Lower leg skin (tissue), 4 donors: Measurements from ENCODE around the gene GPC1. TPM values are rescaled to one million over a fixed set of nuclear protein-coding genes. Genes with fewer than 3 reads are reported as not detected.

Experiments used
- DNase-seq, 2 donors: peaks; one replicate each; pipeline ENCODE4 v3.0.0-alpha.2; 2019; ENCODE audit warnings: low spot score in 2 of 2
- H3K4me3 ChIP-seq: fragments of 200-600 bp; sonication (generic); 2 replicates; pipeline ENCODE4 v1.5.1; 2017; ENCODE audit warnings: mild to moderate bottlenecking, low read depth; ENCODE audit not compliant: poor library complexity, severe bottlenecking
- CTCF ChIP-seq, 3 donors: fragments of 450-650 bp; IDR thresholded peaks; one replicate each; pipeline ENCODE4 v1.5.1; 2016; ENCODE audit warnings: antibody characterized with exemption in 3 of 3, mild to moderate bottlenecking in 3 of 3, moderate library complexity in 2 of 3
- POLR2A ChIP-seq, 2 donors: fragments of 450-650 bp; IDR thresholded peaks; one replicate each; pipeline ENCODE4 v1.6.1; 2016 to 2017; ENCODE audit warnings: antibody characterized with exemption in 2 of 2, mild to moderate bottlenecking in 1 of 2, moderate library complexity in 1 of 2
- WGBS, 2 donors: methylation state at CpG; one replicate each; pipeline ENCODE4 v1.1.5; 2018; 5-methylcytosine and 5-hydroxymethylcytosine counted together
- intact Hi-C: fragments of 100-400 bp; cut with DNase I; formaldehyde crosslinking; loops from one replicate; pipeline ENCODE4 v1.15.0; 2023; ENCODE audit warnings: low total_unique reads
- total RNA-seq, 4 donors: library from RNA; depleted of rRNA; stranded (reverse); fragments of >200 nt; gene quantifications; one replicate each; pipeline ENCODE4 v1.1.0, GENCODE V29; 2016

Gene GPC1
- total RNA-seq, 4 donors from 2014 or later, result 87.6 to 145 (median 114) TPM

- no peak overlapping the region for H3K4me3 ChIP-seq
- no peak for TF ChIP-seq POLR2A (IDR thresholded peaks at IDR 0.05)
- peak; percentile 21 to 83 for DNase-seq
- intact Hi-C loops, result no loop called here
- WGBS, 2 donors, result 73 to 77% methylated on average over 7 to 8 of the region's 22 CpGs
These were observed 27.9 kb downstream of the GPC1 start for GRCh38 chr2:240463274-240463865.

- no peak for TF ChIP-seq POLR2A (IDR thresholded peaks at IDR 0.05)
- no peak for TF ChIP-seq CTCF (IDR thresholded peaks at IDR 0.05)
- no peak overlapping the region for H3K4me3 ChIP-seq
- WGBS, 2 donors, result 79 to 87% methylated on average over 18 to 21 of the region's 21 CpGs
- intact Hi-C loops, result no loop called here
- peak in 1 of 2 donors; percentile 80 for DNase-seq
These were observed 28.5 kb downstream of the GPC1 start for GRCh38 chr2:240463866-240464481.

GRCh38 chr2:240464514-240465241 is 29.2 kb downstream of the GPC1 start:
- no peak overlapping the region for H3K4me3 ChIP-seq
- DNase-seq, result peak in 1 of 2 donors; percentile 76
- 86 to 88% methylated on average over 27 to 38 of the region's 43 CpGs for WGBS, 2 donors
- intact Hi-C loops, result no loop called here
- TF ChIP-seq POLR2A (IDR thresholded peaks at IDR 0.05) (no peak), CTCF (IDR thresholded peaks at IDR 0.05) (no peak)

GRCh38 chr2:240465268-240465764 is 29.9 kb downstream of the GPC1 start:
- intact Hi-C loops, result no loop called here
- DNase-seq, result no peak
- H3K4me3 ChIP-seq, result no peak overlapping the region
- no peak for TF ChIP-seq POLR2A (IDR thresholded peaks at IDR 0.05)
- TF ChIP-seq CTCF (IDR thresholded peaks at IDR 0.05), result no peak
- WGBS, 2 donors, result 83 to 92% methylated on average over 20 of the region's 22 CpGs

GRCh38 chr2:240465765-240466578 is 30.5 kb downstream of the GPC1 start:
- DNase-seq, result peak in 1 of 2 donors; percentile 85
- WGBS, 2 donors, result 66 to 72% methylated on average over 20 to 21 of the region's 28 CpGs
- TF ChIP-seq CTCF (IDR thresholded peaks at IDR 0.05), result no peak
- TF ChIP-seq POLR2A (IDR thresholded peaks at IDR 0.05), result no peak
- intact Hi-C loops, result no loop called here
- no peak overlapping the region for H3K4me3 ChIP-seq
